Thyroid gland (tissue), 4 donors: ENCODE measurements around the gene NCOR1. TPM values are rescaled to one million over a fixed set of nuclear protein-coding genes. Genes with fewer than 3 reads are reported as not detected.

ENCODE experiments used
- DNase-seq, 2 donors: peaks; one replicate each; pipeline ENCODE4 v3.0.0-alpha.2; 2019
- H3K27ac ChIP-seq, 3 donors: fragments of 200-600 bp; sonication (generic); 1 replicate in 2 of 3; 2 replicates in 1 of 3; pipeline ENCODE4 v1.5.1; 2016 to 2019; ENCODE audit warnings: mild to moderate bottlenecking in 1 of 3, moderate library complexity in 1 of 3
- H3K27me3 ChIP-seq: fragments of 200-600 bp; sonication (generic); one replicate; pipeline ENCODE4 v1.5.1; 2019
- H3K36me3 ChIP-seq, 2 donors: fragments of 200-600 bp; sonication (generic); one replicate each; pipeline ENCODE4 v1.5.1; 2016 to 2019
- H3K4me1 ChIP-seq, 2 donors: fragments of 200-600 bp; sonication (generic); one replicate each; pipeline ENCODE4 v1.5.1; 2017 to 2019
- H3K4me3 ChIP-seq, 3 donors: fragments of 200-600 bp; sonication (generic); replicated peaks in 1 of 3; 1 replicate in 2 of 3; 2 replicates in 1 of 3; pipeline ENCODE4 v1.5.1; 2016; ENCODE audit warnings: mild to moderate bottlenecking in 1 of 3
- H3K9me3 ChIP-seq: fragments of 200-600 bp; sonication (generic); one replicate; pipeline ENCODE4 v1.5.1; 2017
- CTCF ChIP-seq, 6 experiments: fragments of 200-600 bp in 3 of 6; fragments of 450-650 bp in 3 of 6; sonication (generic) in 3 of 6; IDR thresholded peaks; one replicate each; pipeline ENCODE4 v1.5.1; 2016 to 2019; ENCODE audit warnings: antibody characterized with exemption in 6 of 6, mild to moderate bottlenecking in 2 of 6, inconsistent platforms in 1 of 6, moderate library complexity in 1 of 6
- POLR2A ChIP-seq, 2 donors: fragments of 450-650 bp; IDR thresholded peaks; one replicate each; pipeline ENCODE4 v1.6.1; 2017; ENCODE audit warnings: antibody characterized with exemption in 2 of 2, mild to moderate bottlenecking in 2 of 2, moderate library complexity in 1 of 2
- WGBS, 2 donors: methylation state at CpG; one replicate each; pipeline ENCODE4 v1.1.5; 2017; 5-methylcytosine and 5-hydroxymethylcytosine counted together
- intact Hi-C: fragments of 100-400 bp; cut with DNase I; formaldehyde crosslinking; loops from one replicate; pipeline ENCODE4 v1.15.1; 2023
- total RNA-seq, 4 donors: library from RNA; depleted of rRNA; stranded (reverse); fragments of >200 nt; gene quantifications; one replicate each; pipeline ENCODE4 v1.2.3, GENCODE V29; 2016

The NCOR1 gene
- total RNA-seq, 4 donors from 2014 or later = 141 to 206 (median 204) TPM

GRCh38 chr17:16255481-16255921 is 40.2 kb upstream of the NCOR1 start:
- peaks cover 0 to 10% of the 10 kb centered on the region in 2 donors for H3K4me1 ChIP-seq
- intact Hi-C loops = no loop called here
- no peak overlapping the region for H3K4me3 ChIP-seq
- TF ChIP-seq POLR2A (IDR thresholded peaks at IDR 0.05) (peak in 1 of 2 donors; percentile 9), CTCF (IDR thresholded peaks at IDR 0.05) (no peak)
- peak overlapping the region; percentile 19 to 42 (median 37) for H3K27ac ChIP-seq
- H3K27me3 ChIP-seq = no peaks in the 10 kb centered on the region
- WGBS, 2 donors = 6 to 37% methylated on average over 4 of the region's 4 CpGs
- peak; percentile 78 to 85 for DNase-seq
- no peaks in the 10 kb centered on the region for H3K9me3 ChIP-seq
- no peaks in the 10 kb centered on the region for H3K36me3 ChIP-seq

- intact Hi-C loops = no loop called here
- TF ChIP-seq POLR2A (IDR thresholded peaks at IDR 0.05) = no peak
- TF ChIP-seq CTCF (IDR thresholded peaks at IDR 0.05) = no peak
- H3K27me3 ChIP-seq = no peaks in the 10 kb centered on the region
- H3K27ac ChIP-seq = peak overlapping the region in 2 of 3 donors; percentile 19 to 37
- 83 to 84% methylated on average over 9 of the region's 9 CpGs for WGBS, 2 donors
- no peak for DNase-seq
- H3K9me3 ChIP-seq = no peaks in the 10 kb centered on the region
- no peak overlapping the region for H3K4me3 ChIP-seq
- no peaks in the 10 kb centered on the region for H3K36me3 ChIP-seq
- H3K4me1 ChIP-seq = peaks cover 0 to 10% of the 10 kb centered on the region in 2 donors
These were observed 39.6 kb upstream of the NCOR1 start for GRCh38 chr17:16254773-16255400.

- H3K4me3 ChIP-seq = no peak overlapping the region
- TF ChIP-seq POLR2A (IDR thresholded peaks at IDR 0.05) (no peak), CTCF (IDR thresholded peaks at IDR 0.05) (no peak)
- no peaks in the 10 kb centered on the region for H3K36me3 ChIP-seq
- WGBS, 2 donors = 96 to 100% methylated on average over 1 of the region's 1 CpG
- no peak for DNase-seq
- H3K27me3 ChIP-seq = no peaks in the 10 kb centered on the region
- intact Hi-C loops = no loop called here
- no peaks in the 10 kb centered on the region for H3K9me3 ChIP-seq
- no peak overlapping the region for H3K27ac ChIP-seq
- peaks cover 0 to 9% of the 10 kb centered on the region in 2 donors for H3K4me1 ChIP-seq
These were observed 36.2 kb upstream of the NCOR1 start for GRCh38 chr17:16251556-16251955.

GRCh38 chr17:16251043-16251442 is 35.7 kb upstream of the NCOR1 start:
- WGBS, 2 donors = 95 to 96% methylated on average over 6 of the region's 6 CpGs
- Histone ChIP-seq H3K27me3 (no peaks in the 10 kb centered on the region), H3K4me1 (peaks cover 0 to 4% of the 10 kb centered on the region in 2 donors), H3K36me3 (no peaks in the 10 kb centered on the region), H3K27ac (no peak overlapping the region), H3K9me3 (no peaks in the 10 kb centered on the region), H3K4me3 (no peak overlapping the region)
- intact Hi-C loops = no loop called here
- TF ChIP-seq POLR2A (IDR thresholded peaks at IDR 0.05) = no peak
- no peak for TF ChIP-seq CTCF (IDR thresholded peaks at IDR 0.05)
- DNase-seq = no peak

- no peak overlapping the region for H3K27ac ChIP-seq
- WGBS, 2 donors = 94 to 96% methylated on average over 1 of the region's 1 CpG
- no peaks in the 10 kb centered on the region for H3K27me3 ChIP-seq
- no peaks in the 10 kb centered on the region for H3K36me3 ChIP-seq
- H3K9me3 ChIP-seq = no peaks in the 10 kb centered on the region
- intact Hi-C loops = no loop called here
- TF ChIP-seq POLR2A (IDR thresholded peaks at IDR 0.05) (no peak), CTCF (IDR thresholded peaks at IDR 0.05) (no peak)
- no peak for DNase-seq
- H3K4me1 ChIP-seq = no peaks in the 10 kb centered on the region
- H3K4me3 ChIP-seq = no peak overlapping the region
These were observed 35.3 kb upstream of the NCOR1 start for GRCh38 chr17:16250635-16251034.
